ENCODE results near the gene SLC2A4.

The SLC2A4 gene

DNA sequence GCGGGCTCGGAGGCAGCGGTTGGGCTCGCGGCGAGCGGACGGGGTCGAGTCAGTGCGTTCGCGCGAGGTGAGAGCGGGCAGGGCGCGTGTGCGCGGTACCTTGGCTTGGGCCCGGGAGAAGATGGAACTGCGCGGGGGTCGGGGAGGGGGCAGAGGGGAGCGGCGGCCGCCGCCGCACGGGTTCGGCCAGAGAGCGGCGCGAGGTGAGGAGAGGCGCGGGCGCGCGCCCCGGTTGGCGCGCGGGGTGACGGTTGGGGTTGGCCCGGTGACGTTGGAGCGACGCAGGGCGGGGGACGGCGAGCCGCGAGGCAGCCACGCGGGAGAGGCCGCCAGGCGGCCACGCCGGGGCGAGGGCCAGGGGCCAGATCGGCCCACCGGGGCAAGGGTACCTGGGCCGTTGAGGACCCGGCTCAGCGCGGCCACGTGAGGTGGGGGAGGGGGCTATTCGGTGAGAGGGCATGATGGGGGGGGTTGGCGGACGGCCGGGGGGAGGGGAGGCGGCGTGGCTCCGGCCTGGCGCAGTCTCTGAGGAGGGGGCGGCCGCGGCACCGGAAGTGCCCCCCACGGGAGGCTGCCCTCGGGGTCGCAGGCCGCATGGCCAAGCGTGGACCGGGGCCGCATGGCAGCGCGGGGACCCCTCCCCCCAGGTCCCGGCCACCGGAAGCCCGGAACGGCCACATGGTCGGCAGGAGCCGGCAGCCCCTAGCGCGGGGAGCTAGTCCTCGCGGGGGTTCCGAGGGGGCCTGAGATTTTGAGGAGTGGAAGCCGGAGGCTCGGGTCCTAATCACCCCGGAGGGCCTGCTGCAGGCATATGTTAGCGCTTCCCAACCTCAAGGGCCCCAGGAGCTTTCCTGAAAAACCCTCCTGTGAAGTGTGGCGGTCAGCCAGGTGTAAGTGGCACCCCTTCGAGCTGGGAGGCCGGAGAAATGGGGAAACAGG is 26.4 kb downstream of the SLC2A4 start:
- peak; percentile 31 for DNase-seq

GRCh38 chr17:7308625-7309433 is 27.3 kb downstream of the SLC2A4 start:
- peak; percentile 76 for DNase-seq

- DNase-seq: no peak
These were observed 28.1 kb downstream of the SLC2A4 start for GRCh38 chr17:7309628-7310027.

DNA sequence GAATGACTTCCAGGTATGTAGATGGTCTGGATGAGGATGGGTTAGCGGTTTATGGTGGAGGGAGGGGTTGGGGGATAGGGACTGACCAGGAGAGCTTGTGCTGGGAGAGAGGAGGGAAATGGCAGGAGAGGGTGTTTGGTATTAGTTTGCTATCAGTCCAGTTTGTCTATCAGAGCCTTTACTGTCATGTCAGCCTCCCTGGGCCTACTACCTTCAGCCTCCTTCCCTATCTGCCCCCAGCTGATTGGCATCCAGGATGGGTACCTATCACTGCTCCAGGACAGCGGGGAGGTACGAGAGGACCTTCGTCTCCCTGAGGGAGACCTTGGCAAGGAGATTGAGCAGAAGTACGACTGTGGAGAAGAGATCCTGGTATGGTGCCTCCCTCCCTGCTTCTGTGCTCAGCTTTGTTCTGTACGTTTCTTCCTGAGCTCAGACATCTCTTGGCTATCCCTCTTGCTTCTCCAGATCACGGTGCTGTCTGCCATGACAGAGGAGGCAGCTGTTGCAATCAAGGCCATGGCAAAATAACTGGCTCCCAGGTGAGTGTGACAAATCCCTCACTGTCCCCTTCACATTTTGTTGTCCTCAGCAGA is 29.7 kb downstream of the SLC2A4 start:
- DNase-seq: no peak

GRCh38 chr17:7312432-7313087 is 31.0 kb downstream of the SLC2A4 start:
- DNase-seq: no peak

- DNase-seq: no peak
These were observed 31.8 kb downstream of the SLC2A4 start for GRCh38 chr17:7313088-7313889.

DNA sequence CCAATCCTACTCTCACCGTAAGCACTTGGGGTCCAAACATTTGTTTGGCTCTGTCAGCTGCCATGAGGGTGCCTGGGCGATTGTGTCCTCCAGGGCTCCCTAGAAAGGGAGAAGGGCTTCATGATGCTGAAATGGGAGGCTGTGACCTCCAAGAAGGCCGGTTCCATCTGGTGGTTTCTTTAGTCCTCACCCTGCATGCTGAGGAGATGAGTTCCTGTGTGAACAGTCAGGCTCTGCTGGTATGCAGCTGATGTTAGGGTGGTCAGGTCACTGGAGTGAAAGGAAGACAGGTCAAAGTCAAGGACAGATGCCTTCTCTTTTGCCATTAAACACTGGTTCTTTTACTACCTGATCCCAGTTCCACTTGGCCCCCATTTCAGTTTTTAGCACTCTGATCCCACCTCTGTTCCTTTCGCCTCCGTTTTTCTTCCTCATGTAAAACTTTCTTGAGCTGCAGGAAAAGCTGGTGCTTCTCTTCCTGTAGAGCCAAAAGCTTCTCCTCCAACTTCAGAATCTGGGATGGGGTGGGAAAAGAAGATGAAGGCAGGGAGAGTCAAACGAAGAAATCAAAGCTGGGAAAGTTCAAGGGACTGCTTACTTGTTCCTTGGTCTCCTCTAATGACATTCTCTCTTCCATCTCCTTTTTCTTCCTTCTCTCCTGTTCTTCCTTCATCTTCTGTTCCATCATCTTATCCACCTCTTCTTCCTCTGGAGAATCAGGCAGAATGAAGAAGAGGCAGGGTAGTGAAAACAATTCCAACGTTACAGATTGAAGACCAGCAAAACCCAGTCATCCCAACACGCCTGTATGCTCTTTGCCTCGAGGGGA is 32.6 kb downstream of the SLC2A4 start:
- peak; percentile 16 for DNase-seq

- peak; percentile 77 for DNase-seq
These were observed 33.4 kb downstream of the SLC2A4 start, which contains the start of gene GPS2 for GRCh38 chr17:7314719-7315569. TSS of gene GPS2 (minus strand) at chr17:7315360. CDS start at chr17:7315052, 308 bp downstream.

DNA sequence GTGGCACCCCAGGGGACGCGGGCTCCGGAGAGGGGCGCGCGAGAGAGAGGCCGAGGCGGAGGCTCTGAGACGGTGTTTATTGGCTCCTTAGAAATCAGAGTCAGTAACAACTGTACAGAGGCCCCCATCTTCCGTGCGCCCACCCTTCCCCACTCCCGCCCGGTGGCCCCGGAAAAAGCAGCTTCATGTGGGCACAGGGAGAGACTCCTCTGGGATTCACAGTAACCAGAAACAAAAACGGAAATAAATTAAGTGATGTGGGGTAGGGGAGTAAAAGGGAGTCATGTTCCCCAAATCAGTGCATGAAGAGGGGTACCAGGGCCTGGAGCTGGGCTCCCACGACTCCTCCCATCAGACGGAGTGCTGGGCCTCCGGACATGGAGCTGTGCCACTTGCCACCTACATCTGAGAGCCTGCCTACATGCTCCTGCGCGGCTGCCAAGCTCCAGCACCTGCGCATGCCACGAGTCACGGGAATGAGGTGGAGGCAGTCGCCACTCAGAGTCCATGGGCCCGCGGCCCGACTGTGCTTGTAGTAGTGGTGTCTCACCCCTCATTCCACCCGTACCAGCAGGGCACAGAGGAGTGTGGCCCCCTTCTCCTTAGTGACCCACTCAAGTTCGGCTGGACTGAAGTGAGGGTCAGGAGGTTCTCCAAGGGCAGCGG is 34.2 kb downstream of the SLC2A4 start:
- DNase-seq: no peak

DNA sequence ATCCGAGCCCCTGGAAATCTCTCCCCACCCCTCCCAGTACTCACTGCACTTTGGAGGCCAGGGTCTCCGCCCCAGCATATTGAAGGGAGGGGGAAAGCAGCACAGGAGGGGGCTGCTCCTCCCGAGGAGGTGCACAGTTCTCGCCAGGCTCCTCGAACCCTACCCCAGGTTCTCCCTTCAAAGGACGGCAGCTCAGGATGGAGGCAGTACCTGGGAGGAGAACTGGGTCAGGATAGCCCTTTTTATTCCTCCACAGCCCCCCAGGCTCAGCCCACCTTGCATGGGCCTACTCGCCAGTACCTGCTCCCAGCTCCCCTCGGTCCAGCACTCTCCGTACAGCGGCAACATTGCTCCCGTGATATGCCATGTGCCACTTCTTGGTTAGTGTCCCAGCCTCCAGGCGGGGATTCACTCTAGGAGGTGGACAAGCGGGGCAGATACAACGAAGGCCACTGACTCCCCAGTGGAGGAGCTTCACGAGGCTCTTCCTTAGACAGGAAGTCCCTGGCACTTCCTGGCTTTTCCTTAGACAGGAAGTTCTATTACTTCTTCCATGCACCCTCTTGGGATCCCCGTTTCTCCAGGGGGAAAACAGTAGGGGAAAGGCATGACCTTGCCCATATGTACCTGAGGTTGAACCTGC is 35.8 kb downstream of the SLC2A4 start:
- DNase-seq: no peak

GRCh38 chr17:7318121-7318860 is 36.8 kb downstream of the SLC2A4 start:
- no peak for DNase-seq

GRCh38 chr17:7321466-7321865 is 39.9 kb downstream of the SLC2A4 start:
- no peak for DNase-seq

- DNase-seq: no peak
These were observed 41.1 kb downstream of the SLC2A4 start for GRCh38 chr17:7322520-7323194.

- no peak for DNase-seq
These were observed 42.4 kb downstream of the SLC2A4 start for GRCh38 chr17:7323731-7324437.

- DNase-seq: no peak
These were observed 42.9 kb downstream of the SLC2A4 start for GRCh38 chr17:7324438-7324779.

GRCh38 chr17:7325031-7325528 is 43.6 kb downstream of the SLC2A4 start:
- DNase-seq: no peak
